OCI-LY1 (cell line): ENCODE results near the gene AMPD3.

Source experiments
- H2AFZ ChIP-seq: fragments of 200-600 bp; sonication (generic), shearing (Covaris generic); 2 replicates; pipeline ENCODE4 v1.6.0; 2014; ENCODE audit warnings: antibody characterized with exemption, mild to moderate bottlenecking, low read length
- H3F3A ChIP-seq: fragments of 200-600 bp; sonication (generic), shearing (Covaris generic); 2 replicates; pipeline ENCODE4 v1.6.0; 2014; ENCODE audit warnings: mild to moderate bottlenecking, antibody characterized with exemption, low read length, moderate library complexity; ENCODE audit not compliant: insufficient read depth
- H3K27ac ChIP-seq: fragments of 200-600 bp; sonication (generic); 2 replicates; pipeline ENCODE4 v1.5.1; 2014; ENCODE audit warnings: low read length, mixed run types, mild to moderate bottlenecking, low read depth; ENCODE audit not compliant: poor library complexity, severe bottlenecking
- H3K27me3 ChIP-seq: fragments of 200-600 bp; sonication (generic); 2 replicates; pipeline ENCODE4 v1.6.0; 2014; ENCODE audit warnings: antibody characterized with exemption, mild to moderate bottlenecking, low read length, moderate library complexity; ENCODE audit not compliant: insufficient read depth
- H3K36me3 ChIP-seq: fragments of 200-600 bp; sonication (generic); 2 replicates; pipeline ENCODE4 v1.6.1; 2014; ENCODE audit warnings: mild to moderate bottlenecking, antibody characterized with exemption, low read length, moderate library complexity, mixed read lengths; ENCODE audit not compliant: insufficient read depth
- H3K4me1 ChIP-seq: fragments of 200-600 bp; sonication (generic); 2 replicates; pipeline ENCODE4 v1.5.1; 2014; ENCODE audit warnings: mild to moderate bottlenecking, low read length, moderate library complexity; ENCODE audit not compliant: insufficient read depth, severe bottlenecking
- H3K4me2 ChIP-seq: fragments of 200-600 bp; sonication (generic), shearing (Covaris generic); 2 replicates; pipeline ENCODE4 v1.6.1; 2014; ENCODE audit warnings: low read length
- H3K4me3 ChIP-seq: fragments of 200-600 bp; sonication (generic); 2 replicates; pipeline ENCODE4 v1.5.1; 2014; ENCODE audit warnings: low read length, low read depth, mild to moderate bottlenecking, mixed read lengths; ENCODE audit not compliant: poor library complexity, severe bottlenecking
- H3K79me2 ChIP-seq: fragments of 200-600 bp; shearing (Covaris generic); 2 replicates; pipeline ENCODE4 v1.6.1; 2016; ENCODE audit warnings: mixed run types, low read length, mixed read lengths; ENCODE audit not compliant: insufficient read depth
- H3K9ac ChIP-seq: fragments of 200-600 bp; sonication (generic), shearing (Covaris generic); 2 replicates; pipeline ENCODE4 v1.6.1; 2014; ENCODE audit warnings: mild to moderate bottlenecking, low read length, mixed read lengths
- H3K9me2 ChIP-seq: fragments of 200-600 bp; sonication (generic), shearing (Covaris generic); 2 replicates; pipeline ENCODE4 v1.6.1; 2014; ENCODE audit warnings: low read depth, mild to moderate bottlenecking, low read length, mixed read lengths
- H3K9me3 ChIP-seq: fragments of 200-600 bp; shearing (Covaris generic); 2 replicates; pipeline ENCODE4 v1.6.1; 2014; ENCODE audit warnings: low read length, mixed read lengths
- H4K20me1 ChIP-seq: fragments of 200-600 bp; sonication (generic), shearing (Covaris generic); 2 replicates; pipeline ENCODE4 v1.6.0; 2016; ENCODE audit warnings: mild to moderate bottlenecking, low read length; ENCODE audit not compliant: insufficient read depth
- EZH2 ChIP-seq: fragments of 200-600 bp; sonication (generic), shearing (Covaris generic); IDR thresholded peaks from 2 replicates; pipeline ENCODE4 v1.8.0; 2017; ENCODE audit warnings: borderline replicate concordance, mixed run types, mild to moderate bottlenecking, antibody characterized with exemption, low read length, moderate library complexity, mixed read lengths
- TF ChIP-seq, protein P1 (sequence below): fragments of 200-600 bp; sonication (generic), shearing (Covaris generic); IDR thresholded peaks from 2 replicates; pipeline ENCODE4 v1.5.1; 2017; ENCODE audit warnings: mild to moderate bottlenecking, antibody characterized with exemption, low read length, moderate library complexity, mixed read lengths

AMPD3 gene

DNA sequence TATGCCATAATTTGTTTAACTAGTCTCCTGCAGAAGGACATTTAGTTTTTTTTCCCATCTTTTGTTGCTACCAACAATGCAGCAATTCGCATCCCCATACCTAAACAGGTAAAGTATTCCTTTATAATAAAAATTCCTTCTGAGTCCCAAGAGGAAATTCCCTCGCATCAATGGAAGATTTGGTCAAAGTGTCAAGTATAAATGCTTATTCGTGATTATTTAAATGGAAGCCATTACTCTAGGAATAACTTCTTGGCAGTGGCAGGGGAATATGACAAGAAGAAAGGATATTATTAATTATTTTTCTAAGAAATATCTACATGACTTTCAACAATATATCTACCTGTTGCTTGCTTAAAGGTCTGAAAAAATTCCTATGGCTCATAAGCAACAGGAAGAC lies 60.4 kb downstream of the AMPD3 start:
- H3K27ac ChIP-seq, result no peak overlapping the region
- no peaks in the 10 kb centered on the region for H3K27me3 ChIP-seq
- H3K9me2 ChIP-seq, result no peaks in the 10 kb centered on the region
- no peak overlapping the region for H3K9ac ChIP-seq
- H3F3A ChIP-seq, result peaks cover 3% of the 10 kb centered on the region; the same call in 1 of the 2 replicates
- no peaks in the 10 kb centered on the region for H3K4me1 ChIP-seq
- H3K4me2 ChIP-seq, result no peak overlapping the region
- H2AFZ ChIP-seq, result no peak overlapping the region
- peaks cover 29% of the 10 kb centered on the region; the same call in 1 of the 2 replicates for H3K36me3 ChIP-seq
- no peak overlapping the region for H3K4me3 ChIP-seq
- no peaks in the 10 kb centered on the region for H3K79me2 ChIP-seq
- H3K9me3 ChIP-seq, result no peaks in the 10 kb centered on the region
- no peak for TF ChIP-seq EZH2
- TF ChIP-seq, protein P1, sequence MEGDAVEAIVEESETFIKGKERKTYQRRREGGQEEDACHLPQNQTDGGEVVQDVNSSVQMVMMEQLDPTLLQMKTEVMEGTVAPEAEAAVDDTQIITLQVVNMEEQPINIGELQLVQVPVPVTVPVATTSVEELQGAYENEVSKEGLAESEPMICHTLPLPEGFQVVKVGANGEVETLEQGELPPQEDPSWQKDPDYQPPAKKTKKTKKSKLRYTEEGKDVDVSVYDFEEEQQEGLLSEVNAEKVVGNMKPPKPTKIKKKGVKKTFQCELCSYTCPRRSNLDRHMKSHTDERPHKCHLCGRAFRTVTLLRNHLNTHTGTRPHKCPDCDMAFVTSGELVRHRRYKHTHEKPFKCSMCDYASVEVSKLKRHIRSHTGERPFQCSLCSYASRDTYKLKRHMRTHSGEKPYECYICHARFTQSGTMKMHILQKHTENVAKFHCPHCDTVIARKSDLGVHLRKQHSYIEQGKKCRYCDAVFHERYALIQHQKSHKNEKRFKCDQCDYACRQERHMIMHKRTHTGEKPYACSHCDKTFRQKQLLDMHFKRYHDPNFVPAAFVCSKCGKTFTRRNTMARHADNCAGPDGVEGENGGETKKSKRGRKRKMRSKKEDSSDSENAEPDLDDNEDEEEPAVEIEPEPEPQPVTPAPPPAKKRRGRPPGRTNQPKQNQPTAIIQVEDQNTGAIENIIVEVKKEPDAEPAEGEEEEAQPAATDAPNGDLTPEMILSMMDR, result no peak
- no peaks in the 10 kb centered on the region for H4K20me1 ChIP-seq

DNA sequence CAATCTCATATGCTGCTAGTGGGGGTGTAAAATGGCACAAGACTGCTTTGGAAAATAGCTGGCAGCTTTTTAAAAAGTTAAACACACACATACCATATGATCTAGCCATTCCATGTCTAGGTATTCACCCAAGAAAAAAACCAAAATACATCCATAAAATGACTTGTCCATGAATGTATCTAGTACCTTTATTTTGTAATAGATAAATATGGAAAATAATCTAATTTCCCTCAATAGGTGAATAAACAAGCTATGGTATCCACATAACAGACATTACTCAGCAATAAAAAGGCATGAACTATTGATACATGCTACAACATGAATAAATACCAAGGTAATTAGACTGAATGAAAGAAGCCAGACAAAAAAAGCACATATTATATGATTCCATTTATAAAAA lies 63.1 kb downstream of the AMPD3 start:
- Histone ChIP-seq H3K27me3 (no peaks in the 10 kb centered on the region), H3K9ac (no peak overlapping the region), H3K79me2 (no peaks in the 10 kb centered on the region), H4K20me1 (no peaks in the 10 kb centered on the region), H3K4me1 (no peaks in the 10 kb centered on the region), H3K36me3 (peaks cover 13% of the 10 kb centered on the region; the same call in 1 of the 2 replicates), H3K27ac (no peak overlapping the region), H3K4me3 (no peak overlapping the region), H3K9me3 (no peaks in the 10 kb centered on the region), H3K4me2 (no peak overlapping the region), H2AFZ (no peak overlapping the region), H3K9me2 (no peaks in the 10 kb centered on the region), H3F3A (no peaks in the 10 kb centered on the region)
- TF ChIP-seq EZH2, result no peak
- TF ChIP-seq, protein P1, result no peak

DNA sequence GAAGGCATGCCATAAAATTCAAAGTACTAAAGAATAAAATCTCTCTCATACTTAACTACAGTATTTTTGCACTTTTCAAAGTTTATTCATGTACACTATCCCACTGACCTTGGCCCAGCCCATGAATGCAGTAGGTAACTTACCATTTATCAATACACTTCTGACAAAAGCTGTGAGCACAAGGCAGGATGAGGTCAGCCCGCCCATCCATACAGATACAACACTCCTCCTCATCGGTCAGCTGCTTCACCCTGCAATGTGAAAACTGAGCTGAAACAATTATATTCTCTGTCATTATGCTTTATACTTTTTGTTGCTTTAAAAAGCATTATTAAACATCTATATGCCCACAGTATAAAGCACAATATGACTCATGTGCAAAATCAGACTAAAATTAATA lies 63.8 kb downstream of the AMPD3 start:
- TF ChIP-seq, protein P1, result no peak
- TF ChIP-seq EZH2, result no peak
- Histone ChIP-seq H3K36me3 (peaks cover 13% of the 10 kb centered on the region; the same call in 1 of the 2 replicates), H2AFZ (no peak overlapping the region), H3K9me2 (no peaks in the 10 kb centered on the region), H3K4me2 (no peak overlapping the region), H3K27ac (no peak overlapping the region), H3K9me3 (no peaks in the 10 kb centered on the region), H3K4me3 (no peak overlapping the region), H4K20me1 (no peaks in the 10 kb centered on the region), H3K27me3 (no peaks in the 10 kb centered on the region), H3K9ac (no peak overlapping the region), H3K4me1 (no peaks in the 10 kb centered on the region), H3K79me2 (no peaks in the 10 kb centered on the region), H3F3A (no peaks in the 10 kb centered on the region)
